ENCODE measurements around the gene PIK3CD. TPM values are rescaled to one million over a fixed set of nuclear protein-coding genes. Genes with fewer than 3 reads are reported as not detected.

PIK3CD gene
- total RNA-seq, 1 experiment from 2014 or later, result 2.6 TPM

GRCh38 chr1:9726905-9727595 lies 75.5 kb downstream of the PIK3CD start:
- CTCF ChIA-PET, result no interaction called here
- Mint-ChIP-seq H3K36me3 (ENCODE audit: insufficient read depth, unreplicated experiment) (peaks cover 17% of the 10 kb centered on the region), H3K4me3 (ENCODE audit: low read depth, unreplicated experiment) (no peak overlapping the region), H3K4me1 (ENCODE audit: low read depth, unreplicated experiment) (no peaks in the 10 kb centered on the region), H3K27me3 (ENCODE audit: unreplicated experiment) (no peaks in the 10 kb centered on the region), H3K27ac (ENCODE audit: unreplicated experiment) (no peak overlapping the region), H3K9me3 (ENCODE audit: low read depth, unreplicated experiment) (no peaks in the 10 kb centered on the region)
- DNase-seq, result no peak
- TF ChIP-seq, protein P1, sequence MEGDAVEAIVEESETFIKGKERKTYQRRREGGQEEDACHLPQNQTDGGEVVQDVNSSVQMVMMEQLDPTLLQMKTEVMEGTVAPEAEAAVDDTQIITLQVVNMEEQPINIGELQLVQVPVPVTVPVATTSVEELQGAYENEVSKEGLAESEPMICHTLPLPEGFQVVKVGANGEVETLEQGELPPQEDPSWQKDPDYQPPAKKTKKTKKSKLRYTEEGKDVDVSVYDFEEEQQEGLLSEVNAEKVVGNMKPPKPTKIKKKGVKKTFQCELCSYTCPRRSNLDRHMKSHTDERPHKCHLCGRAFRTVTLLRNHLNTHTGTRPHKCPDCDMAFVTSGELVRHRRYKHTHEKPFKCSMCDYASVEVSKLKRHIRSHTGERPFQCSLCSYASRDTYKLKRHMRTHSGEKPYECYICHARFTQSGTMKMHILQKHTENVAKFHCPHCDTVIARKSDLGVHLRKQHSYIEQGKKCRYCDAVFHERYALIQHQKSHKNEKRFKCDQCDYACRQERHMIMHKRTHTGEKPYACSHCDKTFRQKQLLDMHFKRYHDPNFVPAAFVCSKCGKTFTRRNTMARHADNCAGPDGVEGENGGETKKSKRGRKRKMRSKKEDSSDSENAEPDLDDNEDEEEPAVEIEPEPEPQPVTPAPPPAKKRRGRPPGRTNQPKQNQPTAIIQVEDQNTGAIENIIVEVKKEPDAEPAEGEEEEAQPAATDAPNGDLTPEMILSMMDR (IDR thresholded peaks at IDR 0.05; ENCODE audit: unreplicated experiment), result no peak
- intact Hi-C loops (cut with micrococcal nuclease; ENCODE audit: unreplicated experiment), result loop anchor here (10.0 kb wide), 1 partner anchor 138 kb away; no protein-coding TSS in a partner anchor
- BruUV-seq (replicated peaks), result no TSS peak

GRCh38 chr1:9728451-9729295 lies 77.1 kb downstream of the PIK3CD start:
- CTCF ChIA-PET, result interaction anchor here (0.7 kb wide), 1 partner anchor 9 kb away, joined by 3 read pairs; no protein-coding TSS in a partner anchor
- no peak for DNase-seq
- Mint-ChIP-seq H3K9me3 (ENCODE audit: low read depth, unreplicated experiment) (no peaks in the 10 kb centered on the region), H3K36me3 (ENCODE audit: insufficient read depth, unreplicated experiment) (peaks cover 17% of the 10 kb centered on the region), H3K4me1 (ENCODE audit: low read depth, unreplicated experiment) (no peaks in the 10 kb centered on the region), H3K4me3 (ENCODE audit: low read depth, unreplicated experiment) (no peak overlapping the region), H3K27ac (ENCODE audit: unreplicated experiment) (no peak overlapping the region), H3K27me3 (ENCODE audit: unreplicated experiment) (no peaks in the 10 kb centered on the region)
- no TSS peak for BruUV-seq (replicated peaks)
- intact Hi-C loops (cut with micrococcal nuclease; ENCODE audit: unreplicated experiment), result loop anchor here (10.0 kb wide), 1 partner anchor 136 kb away; no protein-coding TSS in a partner anchor
- TF ChIP-seq, protein P1 (IDR thresholded peaks at IDR 0.05; ENCODE audit: unreplicated experiment), result no peak

DNA sequence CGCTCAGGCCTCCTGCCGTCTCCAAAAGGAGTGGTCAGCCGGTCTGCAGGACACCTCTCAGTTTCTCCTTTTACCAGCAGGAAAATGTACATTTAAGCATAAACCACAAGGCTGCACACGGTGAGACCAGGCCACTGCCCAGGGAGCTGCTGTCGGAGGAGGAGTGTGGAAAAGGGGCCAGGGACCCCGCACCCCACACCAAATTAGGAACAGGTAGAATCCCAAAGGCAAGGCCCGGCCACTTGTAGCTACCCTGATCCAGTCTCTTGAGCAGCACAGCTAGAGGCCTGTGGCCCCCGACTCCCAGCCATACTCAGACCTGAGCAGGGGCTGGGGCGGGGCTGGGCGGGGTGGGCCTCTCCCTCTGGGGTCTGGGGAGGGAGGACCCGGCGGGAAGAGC lies 78.0 kb downstream of the PIK3CD start:
- TF ChIP-seq, protein P1 (IDR thresholded peaks at IDR 0.05; ENCODE audit: unreplicated experiment), result no peak
- H3K27ac Mint-ChIP-seq (ENCODE audit: unreplicated experiment), result no peak overlapping the region
- CTCF ChIA-PET, result interaction anchor here (0.7 kb wide), 1 partner anchor 10 kb away, joined by 3 read pairs; no protein-coding TSS in a partner anchor
- H3K9me3 Mint-ChIP-seq (ENCODE audit: low read depth, unreplicated experiment), result no peaks in the 10 kb centered on the region
- DNase-seq, result no peak
- no TSS peak for BruUV-seq (replicated peaks)
- H3K36me3 Mint-ChIP-seq (ENCODE audit: insufficient read depth, unreplicated experiment), result peaks cover 21% of the 10 kb centered on the region
- intact Hi-C loops (cut with micrococcal nuclease; ENCODE audit: unreplicated experiment), result loop anchor here (10.0 kb wide), 1 partner anchor 135 kb away; no protein-coding TSS in a partner anchor
- no peak overlapping the region for H3K4me3 Mint-ChIP-seq (ENCODE audit: low read depth, unreplicated experiment)
- no peaks in the 10 kb centered on the region for H3K4me1 Mint-ChIP-seq (ENCODE audit: low read depth, unreplicated experiment)
- H3K27me3 Mint-ChIP-seq (ENCODE audit: unreplicated experiment), result no peaks in the 10 kb centered on the region

DNA sequence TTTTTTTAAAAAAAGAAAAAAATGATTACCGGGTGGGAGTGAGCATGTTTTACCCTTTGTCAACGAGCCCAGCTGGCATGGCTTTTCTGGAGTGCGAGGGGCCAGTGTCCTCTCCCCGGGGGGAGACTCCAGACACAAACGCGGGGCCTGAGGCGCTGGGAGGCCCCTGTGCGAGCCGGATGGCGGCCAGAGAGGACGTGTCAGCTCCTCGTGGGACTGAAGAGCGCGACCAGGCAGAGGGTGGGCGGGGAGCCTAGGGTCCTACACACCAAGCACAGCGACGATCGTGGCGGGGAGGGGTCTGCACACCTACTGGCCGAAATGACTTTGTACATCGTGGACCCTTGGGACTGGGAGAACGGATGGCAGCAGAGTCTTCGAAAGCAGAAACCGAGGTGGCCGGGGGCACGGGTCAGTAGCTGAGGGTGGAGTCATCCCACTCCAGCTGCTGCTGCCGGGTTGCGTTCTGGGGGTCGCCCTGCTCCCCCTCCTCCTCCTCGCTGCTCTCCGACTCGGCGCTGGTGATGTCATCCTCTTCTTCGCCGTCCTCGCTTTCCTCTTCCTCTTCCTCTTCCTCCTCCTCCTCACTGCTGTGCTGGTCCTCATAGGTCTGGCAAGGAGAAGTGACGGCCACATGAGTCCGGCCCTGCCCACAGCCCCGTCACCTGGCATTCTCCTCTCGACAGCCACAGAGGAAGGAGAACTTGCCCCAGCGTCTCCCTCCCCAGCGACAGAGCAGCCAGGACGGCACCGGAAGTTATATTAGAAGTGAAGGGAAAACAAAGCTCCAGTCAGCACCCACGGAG lies 78.8 kb downstream of the PIK3CD start:
- intact Hi-C loops (cut with micrococcal nuclease; ENCODE audit: unreplicated experiment), result no loop called here
- peaks cover 21% of the 10 kb centered on the region for H3K36me3 Mint-ChIP-seq (ENCODE audit: insufficient read depth, unreplicated experiment)
- BruUV-seq (replicated peaks), result TSS peak; percentile 57
- H3K27me3 Mint-ChIP-seq (ENCODE audit: unreplicated experiment), result no peaks in the 10 kb centered on the region
- CTCF ChIA-PET, result no interaction called here
- H3K27ac Mint-ChIP-seq (ENCODE audit: unreplicated experiment), result no peak overlapping the region
- no peak for DNase-seq
- H3K4me1 Mint-ChIP-seq (ENCODE audit: low read depth, unreplicated experiment), result no peaks in the 10 kb centered on the region
- TF ChIP-seq, protein P1 (IDR thresholded peaks at IDR 0.05; ENCODE audit: unreplicated experiment), result no peak
- H3K4me3 Mint-ChIP-seq (ENCODE audit: low read depth, unreplicated experiment), result no peak overlapping the region
- H3K9me3 Mint-ChIP-seq (ENCODE audit: low read depth, unreplicated experiment), result no peaks in the 10 kb centered on the region
